GM12878 (cell line): ENCODE results near the gene CHID1. TPM values are rescaled to one million over a fixed set of nuclear protein-coding genes. Genes with fewer than 3 reads are reported as not detected.

Source experiments
- ATAC-seq: fragments of 200-7000 bp; cut with Tn5 transposase; 3 replicates; pipeline ENCODE4 v1.9.1; 2020; ENCODE audit warnings: mild to moderate bottlenecking, moderate library complexity
- BruUV-seq: library from RNA; stranded (reverse); fragments of 400-500 nt; replicated peaks from 2 replicates; lab custom pipeline; 2021; lab: Mats Ljungman, UMichigan
- CTCF ChIA-PET: fragments of 300-600 bp; sonication (Branson Sonifier 250); formaldehyde crosslinking; extraction: SDS; loops from one replicate; lab custom pipeline; 2021; ENCODE audit warnings: inconsistent platforms; lab: Yijun Ruan, JAX
- POLR2A ChIA-PET: fragments of 350-600 bp; formaldehyde crosslinking; extraction: SDS; loops from one replicate; lab custom pipeline; 2021; ENCODE audit warnings: inconsistent platforms; lab: Charles Lee
- RAD21 ChIA-PET: fragments of 300-600 bp; sonication (Branson Sonifier 250); formaldehyde crosslinking; loops from one replicate; lab custom pipeline; 2023; ENCODE audit warnings: antibody characterized with exemption; ENCODE audit not compliant: unreplicated experiment; lab: Charles Lee
- SMC1A ChIA-PET: fragments of 300-600 bp; sonication (Branson Sonifier 250); formaldehyde crosslinking; loops from one replicate; lab custom pipeline; 2023; ENCODE audit not compliant: unreplicated experiment, uncharacterized antibody; lab: Charles Lee
- DNase-seq: peaks from one replicate; pipeline ENCODE4 v3.0.0-alpha.2; 2011; ENCODE audit warnings: low read depth, low spot score
- FAIRE-seq: peaks from 3 replicates; lab custom pipeline; 2011; peaks lifted over from hg19 to GRCh38; lab: Jason Lieb, UNC
- H2AFZ ChIP-seq: 2 replicates; pipeline ENCODE4 v1.6.0; 2011; ENCODE audit warnings: low read depth, low read length, control low read depth; ENCODE audit not compliant: control insufficient read depth
- H3K27ac ChIP-seq: 2 replicates; pipeline ENCODE4 v1.5.1; 2011; ENCODE audit warnings: control low read depth; ENCODE audit not compliant: control insufficient read depth, insufficient read depth
- H3K27me3 ChIP-seq, 2 experiments: replicated peaks in 1 of 2; 2 replicates each; pipeline versions ENCODE4 v1.6.0 to v1.6.1; 2011; ENCODE audit warnings: low read length in 1 of 2; ENCODE audit not compliant: control insufficient read depth in 2 of 2, insufficient read depth in 2 of 2
- H3K36me3 ChIP-seq, 2 experiments: 2 replicates each; pipeline ENCODE4 v1.5.1; 2011; ENCODE audit warnings: low read length in 1 of 2; ENCODE audit not compliant: control insufficient read depth in 2 of 2, insufficient read depth in 2 of 2
- H3K4me1 ChIP-seq: 2 replicates; pipeline ENCODE4 v1.6.1; 2011; ENCODE audit warnings: mild to moderate bottlenecking, low read length, moderate library complexity, mixed read lengths; ENCODE audit not compliant: control insufficient read depth, insufficient read depth
- H3K4me2 ChIP-seq: 2 replicates; pipeline ENCODE4 v1.6.0; 2011; ENCODE audit warnings: control low read depth; ENCODE audit not compliant: control insufficient read depth, insufficient read depth
- H3K4me3 ChIP-seq: fragments of 200-600 bp; sonication (generic); 2 replicates; pipeline ENCODE4 v1.5.1; 2016
- H3K79me2 ChIP-seq: 2 replicates; pipeline ENCODE4 v1.6.0; 2011; ENCODE audit warnings: low read length; ENCODE audit not compliant: control insufficient read depth, insufficient read depth
- H3K9ac ChIP-seq: 2 replicates; pipeline ENCODE4 v1.8.0; 2011; ENCODE audit warnings: low read length, control low read depth, mixed read lengths; ENCODE audit not compliant: control insufficient read depth, insufficient read depth
- H3K9me3 ChIP-seq: replicated peaks from 3 replicates; pipeline ENCODE4 v1.5.1; 2011; ENCODE audit warnings: mild to moderate bottlenecking, low read length; ENCODE audit not compliant: control insufficient read depth, insufficient read depth
- H4K20me1 ChIP-seq: 2 replicates; pipeline ENCODE4 v1.6.0; 2011; ENCODE audit not compliant: control insufficient read depth, insufficient read depth
- CEBPZ ChIP-seq: fragments of 150-350 bp; IDR thresholded peaks from 2 replicates; pipeline ENCODE4 v1.6.1; 2016; ENCODE audit warnings: low read depth, low read length
- EP300 ChIP-seq, 2 experiments: fragments of 150-350 bp in 1 of 2; IDR thresholded peaks; 2 replicates each; pipeline ENCODE4 v1.6.1; 2011 to 2012; ENCODE audit warnings: low read depth in 2 of 2, low read length in 2 of 2, borderline replicate concordance in 1 of 2, improper control_type of control experiment in 1 of 2, inconsistent platforms in 1 of 2; ENCODE audit not compliant: control insufficient read depth in 1 of 2
- FOS ChIP-seq: IDR thresholded peaks from 3 replicates; pipeline ENCODE4 v1.6.1; 2011; ENCODE audit warnings: borderline replicate concordance; ENCODE audit not compliant: insufficient read length; ENCODE audit errors: extremely low read depth
- IKZF2 ChIP-seq, 2 experiments: fragments of 450-650 bp; IDR thresholded peaks; 2 replicates each; pipeline ENCODE4 v1.6.1; 2017; ENCODE audit warnings: mild to moderate bottlenecking in 2 of 2, moderate library complexity in 2 of 2
- KAT2A ChIP-seq: conservative IDR thresholded peaks from 2 replicates; pipeline ENCODE4 v1.6.1; 2011; ENCODE audit warnings: low read depth, low read length; ENCODE audit not compliant: control insufficient read depth
- MTA3 ChIP-seq: IDR thresholded peaks from 2 replicates; pipeline ENCODE4 v1.6.1; 2012; ENCODE audit warnings: low read length, inconsistent platforms, borderline replicate concordance
- NR2C1 ChIP-seq: fragments of 450-650 bp; IDR thresholded peaks from 2 replicates; pipeline ENCODE4 v1.6.1; 2017; ENCODE audit warnings: antibody characterized with exemption, mild to moderate bottlenecking, moderate library complexity
- TARDBP ChIP-seq: IDR thresholded peaks from 2 replicates; pipeline ENCODE4 v1.6.1; 2016; ENCODE audit warnings: borderline replicate concordance
- ZNF274 ChIP-seq: IDR thresholded peaks from one replicate; pipeline ENCODE4 v1.8.0; 2011; ENCODE audit not compliant: insufficient read length, insufficient read depth
- WGBS: methylation state at CpG from one replicate; pipeline ENCODE4 v1.1.6; 2016; ENCODE audit warnings: low lambda C conversion rate; ENCODE audit not compliant: insufficient replicate concordance, insufficient coverage; ENCODE audit errors: missing lambda C conversion rate; 5-methylcytosine and 5-hydroxymethylcytosine counted together
- in situ Hi-C: fragments of 300-500 bp; cut with MboI; formaldehyde crosslinking; loops from 9 replicates; pipeline ENCODE4 v1.14.3; 2018; ENCODE audit warnings: mixed read lengths
- intact Hi-C: fragments of 100-400 bp; cut with micrococcal nuclease; formaldehyde crosslinking; loops from one replicate; pipeline ENCODE4 v1.14.2; 2022; ENCODE audit not compliant: unreplicated experiment
- polyA plus RNA-seq, 11 experiments: library from polyadenylated mRNA; depleted of rRNA in 4 of 11; unstranded in 6 of 11; stranded (reverse) in 5 of 11; fragments of >200 nt; fragmentation: Nextera tagmentation in 4 of 11; fragmentation: Illumina TruSeq in 1 of 11; extraction: Ambion mirVana in 4 of 11; extraction: Trizol in 1 of 11; gene quantifications; 1 replicate in 1 of 11; 2 replicates in 10 of 11; pipeline versions ENCODE4 v1.2.1 to v1.2.3, GENCODE V29; 2011 to 2016; ENCODE audit warnings: inconsistent platforms in 2 of 11, missing spikeins in 2 of 11, low read depth in 1 of 11
- total RNA-seq, 4 experiments: library from RNA; depleted of rRNA in 3 of 4; stranded (reverse); fragments of >200 nt in 3 of 4; fragmentation: Illumina TruSeq in 1 of 4; extraction: Trizol in 1 of 4; gene quantifications; 2 replicates each; pipeline versions ENCODE4 v1.2.1 to v1.2.3, GENCODE V29; 2013 to 2021
- TF ChIP-seq, protein P1 (sequence below): fragments of 450-650 bp; IDR thresholded peaks from 2 replicates; pipeline ENCODE4 v1.6.1; 2016; ENCODE audit warnings: mild to moderate bottlenecking

Gene CHID1
- total and polyA plus RNA-seq, 10 of the 15 experiments (the other 5 are each of a cell fraction or from before 2014, with no cell fraction given): 4.8 to 75.2 (median 30.1) TPM

GRCh38 chr11:913043-913442 lies 2.4 kb upstream of the CHID1 start:
- TF ChIP-seq CEBPZ (no peak), KAT2A (no peak), IKZF2 (IDR thresholded peaks at IDR 0.05) (no peak), NR2C1 (no peak), EP300 (IDR thresholded peaks at IDR 0.05; ENCODE audit: borderline replicate concordance in 1 of 2, control insufficient read depth in 1 of 2, low read depth in 2 of 2, low read length in 2 of 2) (no peak), MTA3 (no peak), FOS (no peak), ZNF274 (no peak), TARDBP (no peak)
- TF ChIP-seq, protein P1, sequence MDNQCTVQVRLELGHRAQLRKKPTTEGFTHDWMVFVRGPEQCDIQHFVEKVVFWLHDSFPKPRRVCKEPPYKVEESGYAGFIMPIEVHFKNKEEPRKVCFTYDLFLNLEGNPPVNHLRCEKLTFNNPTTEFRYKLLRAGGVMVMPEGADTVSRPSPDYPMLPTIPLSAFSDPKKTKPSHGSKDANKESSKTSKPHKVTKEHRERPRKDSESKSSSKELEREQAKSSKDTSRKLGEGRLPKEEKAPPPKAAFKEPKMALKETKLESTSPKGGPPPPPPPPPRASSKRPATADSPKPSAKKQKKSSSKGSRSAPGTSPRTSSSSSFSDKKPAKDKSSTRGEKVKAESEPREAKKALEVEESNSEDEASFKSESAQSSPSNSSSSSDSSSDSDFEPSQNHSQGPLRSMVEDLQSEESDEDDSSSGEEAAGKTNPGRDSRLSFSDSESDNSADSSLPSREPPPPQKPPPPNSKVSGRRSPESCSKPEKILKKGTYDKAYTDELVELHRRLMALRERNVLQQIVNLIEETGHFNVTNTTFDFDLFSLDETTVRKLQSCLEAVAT: no peak
- Histone ChIP-seq H3K4me3 (no peak overlapping the region), H3K4me1 (peaks cover 15% of the 10 kb centered on the region), H4K20me1 (no peaks in the 10 kb centered on the region), H3K27ac (no peak overlapping the region), H3K9ac (no peak overlapping the region), H3K9me3 (no peaks in the 10 kb centered on the region), H2AFZ (no peak overlapping the region), H3K79me2 (peaks cover 17% of the 10 kb centered on the region), H3K36me3 (no peaks in the 10 kb centered on the region), H3K4me2 (no peak overlapping the region), H3K27me3 (no peaks in the 10 kb centered on the region)
- SMC1A ChIA-PET: no interaction called here
- no peak for DNase-seq
- CTCF ChIA-PET: no interaction called here
- 78% methylated on average over 4 of the region's 4 CpGs for WGBS
- no peak for FAIRE-seq
- in situ Hi-C loops (no loop called here), intact Hi-C loops (loop anchor here (5.0 kb wide), 1 partner anchor 71 kb away; the partner anchor contains the start of genes POLR2L and TSPAN4)
- POLR2A ChIA-PET: no interaction called here
- no peak for ATAC-seq
- RAD21 ChIA-PET: no interaction called here
- no TSS peak for BruUV-seq
